A673 (cell line): ENCODE data around the gene ATP2A2. TPM values are rescaled to one million over a fixed set of nuclear protein-coding genes. Genes with fewer than 3 reads are reported as not detected.

ENCODE experiments used
- BruUV-seq: library from RNA; stranded (reverse); fragments of 400-500 nt; replicated peaks from 2 replicates; lab custom pipeline; 2021; lab: Mats Ljungman, UMichigan
- CTCF ChIA-PET: fragments of 300-600 bp; sonication (Branson Sonifier 250); formaldehyde crosslinking; loops from one replicate; lab custom pipeline; 2022; ENCODE audit warnings: antibody characterized with exemption; lab: Charles Lee
- POLR2A ChIA-PET: fragments of 300-600 bp; sonication (Branson Sonifier 250); formaldehyde crosslinking; loops from one replicate; lab custom pipeline; 2022; ENCODE audit warnings: antibody characterized with exemption; ENCODE audit not compliant: low non-redundant PET; lab: Charles Lee
- DNase-seq: peaks from one replicate; pipeline ENCODE4 v3.0.0-alpha.2; 2015; ENCODE audit warnings: low spot score
- H3K27ac ChIP-seq: fragments of 200-600 bp; sonication (generic); 2 replicates; pipeline ENCODE4 v1.5.1; 2016; ENCODE audit warnings: mixed run types, low read depth, mild to moderate bottlenecking, mixed read lengths, antibody characterized with exemption, low read length; ENCODE audit not compliant: poor library complexity, severe bottlenecking
- H3K27me3 ChIP-seq: fragments of 200-600 bp; sonication (generic); replicated peaks from 2 replicates; pipeline ENCODE4 v1.6.1; 2017; ENCODE audit warnings: mixed run types, low read depth, mild to moderate bottlenecking, mixed read lengths, antibody characterized with exemption, low read length; ENCODE audit not compliant: insufficient read depth, poor library complexity
- H3K36me3 ChIP-seq: fragments of 200-600 bp; sonication (generic); 2 replicates; pipeline ENCODE4 v1.6.1; 2016; ENCODE audit warnings: mixed run types, mild to moderate bottlenecking, mixed read lengths, antibody characterized with exemption, low read length; ENCODE audit not compliant: insufficient read depth, poor library complexity, severe bottlenecking
- H3K4me1 ChIP-seq: fragments of 200-600 bp; sonication (generic); 2 replicates; pipeline ENCODE4 v1.6.1; 2017; ENCODE audit warnings: mixed run types, mild to moderate bottlenecking, mixed read lengths, antibody characterized with exemption, low read length; ENCODE audit not compliant: insufficient read depth, poor library complexity, severe bottlenecking
- H3K4me3 ChIP-seq: fragments of 200-600 bp; sonication (generic); 2 replicates; pipeline ENCODE4 v1.5.1; 2016; ENCODE audit warnings: low read depth, mixed run types, mild to moderate bottlenecking, mixed read lengths, low read length; ENCODE audit not compliant: poor library complexity, severe bottlenecking
- H3K9me3 ChIP-seq: fragments of 200-600 bp; sonication (generic); 2 replicates; pipeline ENCODE4 v1.6.1; 2016; ENCODE audit warnings: mixed run types, low read depth, mild to moderate bottlenecking, mixed read lengths, antibody characterized with exemption, low read length; ENCODE audit not compliant: poor library complexity, severe bottlenecking
- EZH2 ChIP-seq: fragments of 200-600 bp; sonication (generic); IDR thresholded peaks from 2 replicates; pipeline ENCODE4 v1.6.1; 2017; ENCODE audit warnings: borderline replicate concordance, low read depth, mild to moderate bottlenecking, mixed read lengths, antibody characterized with exemption, low read length; ENCODE audit not compliant: poor library complexity, severe bottlenecking
- intact Hi-C: fragments of 100-400 bp; cut with micrococcal nuclease; formaldehyde crosslinking; loops from one replicate; pipeline ENCODE4 v1.10.0; 2022; ENCODE audit not compliant: unreplicated experiment
- total RNA-seq: library from RNA; stranded (reverse); gene quantifications from 2 replicates; pipeline ENCODE4 v1.2.3, GENCODE V29; 2021
- TF ChIP-seq, protein P1 (sequence below): fragments of 300-800, 200-600 bp; sonication (generic); conservative IDR thresholded peaks from 2 replicates; pipeline ENCODE4 v1.5.1; 2017; ENCODE audit warnings: low read depth, mild to moderate bottlenecking, antibody characterized with exemption, low read length, moderate library complexity, mixed read lengths

The ATP2A2 gene
- total RNA-seq, 1 experiment from 2014 or later = 333 TPM

DNA sequence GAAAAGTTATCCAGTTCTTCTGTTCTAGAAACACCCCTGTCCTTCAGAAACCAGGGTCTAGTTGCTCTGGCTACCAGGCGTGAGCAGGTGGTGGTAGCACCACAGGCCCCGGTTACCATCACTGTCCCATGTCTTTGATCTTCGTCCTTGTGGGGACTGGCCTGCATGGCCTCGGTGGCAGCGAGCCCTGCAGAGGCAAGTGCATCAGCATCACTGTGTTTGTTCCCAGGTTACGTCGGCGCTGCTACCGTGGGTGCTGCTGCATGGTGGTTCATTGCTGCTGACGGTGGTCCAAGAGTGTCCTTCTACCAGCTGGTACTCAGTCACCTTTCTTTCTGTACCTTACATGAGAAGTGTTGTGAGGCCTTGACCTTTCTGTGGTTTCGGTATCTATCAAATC lies 63.6 kb downstream of the ATP2A2 start:
- peaks cover 93% of the 10 kb centered on the region for H3K36me3 ChIP-seq
- BruUV-seq = no TSS peak
- POLR2A ChIA-PET = no interaction called here
- H3K4me3 ChIP-seq = no peak overlapping the region
- no peak for DNase-seq
- no peaks in the 10 kb centered on the region for H3K27me3 ChIP-seq
- no peaks in the 10 kb centered on the region for H3K9me3 ChIP-seq
- TF ChIP-seq, protein P1, sequence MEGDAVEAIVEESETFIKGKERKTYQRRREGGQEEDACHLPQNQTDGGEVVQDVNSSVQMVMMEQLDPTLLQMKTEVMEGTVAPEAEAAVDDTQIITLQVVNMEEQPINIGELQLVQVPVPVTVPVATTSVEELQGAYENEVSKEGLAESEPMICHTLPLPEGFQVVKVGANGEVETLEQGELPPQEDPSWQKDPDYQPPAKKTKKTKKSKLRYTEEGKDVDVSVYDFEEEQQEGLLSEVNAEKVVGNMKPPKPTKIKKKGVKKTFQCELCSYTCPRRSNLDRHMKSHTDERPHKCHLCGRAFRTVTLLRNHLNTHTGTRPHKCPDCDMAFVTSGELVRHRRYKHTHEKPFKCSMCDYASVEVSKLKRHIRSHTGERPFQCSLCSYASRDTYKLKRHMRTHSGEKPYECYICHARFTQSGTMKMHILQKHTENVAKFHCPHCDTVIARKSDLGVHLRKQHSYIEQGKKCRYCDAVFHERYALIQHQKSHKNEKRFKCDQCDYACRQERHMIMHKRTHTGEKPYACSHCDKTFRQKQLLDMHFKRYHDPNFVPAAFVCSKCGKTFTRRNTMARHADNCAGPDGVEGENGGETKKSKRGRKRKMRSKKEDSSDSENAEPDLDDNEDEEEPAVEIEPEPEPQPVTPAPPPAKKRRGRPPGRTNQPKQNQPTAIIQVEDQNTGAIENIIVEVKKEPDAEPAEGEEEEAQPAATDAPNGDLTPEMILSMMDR = no peak
- TF ChIP-seq EZH2 = no peak
- H3K4me1 ChIP-seq = peaks cover 22% of the 10 kb centered on the region
- intact Hi-C loops = loop anchor here (5.0 kb wide), 1 partner anchor 242 kb away; no protein-coding TSS in a partner anchor
- CTCF ChIA-PET = no interaction called here
- peak overlapping the region; percentile 63 for H3K27ac ChIP-seq

DNA sequence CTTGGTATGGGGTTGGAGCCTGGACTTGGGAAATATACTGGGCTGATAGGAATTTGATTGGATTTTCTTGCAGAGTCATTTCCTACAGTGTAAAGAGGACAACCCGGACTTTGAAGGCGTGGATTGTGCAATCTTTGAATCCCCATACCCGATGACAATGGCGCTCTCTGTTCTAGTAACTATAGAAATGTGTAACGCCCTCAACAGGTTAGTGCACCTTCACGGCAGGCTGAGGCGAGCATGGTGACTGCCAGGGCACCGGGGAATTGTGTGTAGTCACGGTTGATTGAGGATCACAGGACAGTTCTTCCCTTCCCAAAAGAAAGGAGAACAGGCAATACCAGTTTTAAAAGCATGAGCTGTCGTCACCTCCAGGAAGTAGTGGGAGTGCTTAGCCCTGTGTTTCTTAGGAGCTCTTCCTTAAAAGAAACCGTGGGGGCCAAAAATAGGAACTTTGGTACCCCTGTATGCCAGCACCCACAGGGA lies 64.2 kb downstream of the ATP2A2 start:
- Histone ChIP-seq H3K4me1 (peaks cover 22% of the 10 kb centered on the region), H3K4me3 (no peak overlapping the region), H3K36me3 (peaks cover 89% of the 10 kb centered on the region), H3K27ac (peak overlapping the region; percentile 63), H3K27me3 (no peaks in the 10 kb centered on the region), H3K9me3 (no peaks in the 10 kb centered on the region)
- BruUV-seq = no TSS peak
- CTCF ChIA-PET = interaction anchor here (0.6 kb wide), 1 partner anchor 14 kb away, joined by 3 read pairs; no protein-coding TSS in a partner anchor
- DNase-seq = peak; percentile 67
- POLR2A ChIA-PET = no interaction called here
- TF ChIP-seq EZH2 = no peak
- TF ChIP-seq, protein P1 = no peak
- intact Hi-C loops = loop anchor here (5.0 kb wide), 1 partner anchor 243 kb away; no protein-coding TSS in a partner anchor

DNA sequence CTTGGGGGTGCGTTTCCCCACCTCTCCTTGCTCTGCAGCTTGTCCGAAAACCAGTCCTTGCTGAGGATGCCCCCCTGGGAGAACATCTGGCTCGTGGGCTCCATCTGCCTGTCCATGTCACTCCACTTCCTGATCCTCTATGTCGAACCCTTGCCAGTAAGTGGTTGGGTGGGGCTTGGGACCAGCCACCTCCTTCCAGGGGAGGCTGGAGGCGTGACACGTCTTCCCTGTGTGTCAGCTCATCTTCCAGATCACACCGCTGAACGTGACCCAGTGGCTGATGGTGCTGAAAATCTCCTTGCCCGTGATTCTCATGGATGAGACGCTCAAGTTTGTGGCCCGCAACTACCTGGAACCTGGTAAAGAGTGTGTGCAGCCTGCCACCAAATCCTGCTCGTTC lies 64.9 kb downstream of the ATP2A2 start:
- no TSS peak for BruUV-seq
- Histone ChIP-seq H3K36me3 (peaks cover 81% of the 10 kb centered on the region), H3K9me3 (no peaks in the 10 kb centered on the region), H3K4me3 (no peak overlapping the region), H3K27ac (peak overlapping the region; percentile 63), H3K4me1 (peaks cover 22% of the 10 kb centered on the region), H3K27me3 (no peaks in the 10 kb centered on the region)
- no peak for TF ChIP-seq EZH2
- TF ChIP-seq, protein P1 = no peak
- ChIA-PET POLR2A (no interaction called here), CTCF (no interaction called here)
- intact Hi-C loops = loop anchor here (5.0 kb wide), 1 partner anchor 244 kb away; no protein-coding TSS in a partner anchor
- peak; percentile 78 for DNase-seq
